Sigmoid colon (tissue), 3 donors: ENCODE results near the gene ALB.

Source experiments
- CTCF ChIP-seq, 4 experiments: fragments of 450-650 bp in 3 of 4; fragments of 200-600 bp in 1 of 4; IDR thresholded peaks; one replicate each; pipeline ENCODE4 v1.5.1; 2016 to 2019; ENCODE audit warnings: antibody characterized with exemption in 4 of 4, mild to moderate bottlenecking in 3 of 4, moderate library complexity in 2 of 4
- POLR2A ChIP-seq, 2 donors: fragments of 450-650 bp; IDR thresholded peaks; one replicate each; pipeline ENCODE4 v1.6.1; 2016; ENCODE audit warnings: antibody characterized with exemption in 2 of 2, mild to moderate bottlenecking in 2 of 2, moderate library complexity in 2 of 2

- TF ChIP-seq CTCF (IDR thresholded peaks at IDR 0.05): no peak
- TF ChIP-seq POLR2A (IDR thresholded peaks at IDR 0.05): no peak
These were observed 17.8 kb downstream of the ALB start for GRCh38 chr4:73421708-73422457.
